Fibroblast of peridontal ligament (primary cell): ENCODE data around the gene INO80.
"Not testable (repeated sequence)": the region's sequence is repeated elsewhere in the genome, so short reads cannot be mapped to it uniquely, and the experiment has no call there.

Experiments used
- DNase-seq: peaks from one replicate; pipeline ENCODE4 v3.0.0-alpha.2; 2010; ENCODE audit errors: extremely low read depth

INO80 gene

DNA sequence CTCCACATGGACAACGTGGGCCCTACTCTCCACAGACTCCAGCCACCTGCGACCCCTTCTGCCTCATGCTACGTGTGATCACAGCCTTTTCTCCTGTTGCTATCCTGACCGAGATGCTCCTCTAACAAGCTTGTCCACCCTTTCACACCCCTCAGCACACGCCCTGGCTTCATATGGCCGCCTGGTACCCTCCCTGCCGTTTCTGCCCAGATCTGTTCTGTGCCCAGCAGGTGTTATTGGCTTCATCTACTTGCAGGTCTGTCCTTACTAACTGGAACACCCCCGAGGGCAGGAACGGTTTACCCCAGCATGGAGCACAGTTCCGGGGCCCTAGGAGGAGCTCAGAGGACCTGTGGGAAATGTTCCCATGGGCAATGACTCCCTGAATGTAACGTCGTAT lies 152.9 kb downstream of the INO80 start:
- no peak for DNase-seq

DNA sequence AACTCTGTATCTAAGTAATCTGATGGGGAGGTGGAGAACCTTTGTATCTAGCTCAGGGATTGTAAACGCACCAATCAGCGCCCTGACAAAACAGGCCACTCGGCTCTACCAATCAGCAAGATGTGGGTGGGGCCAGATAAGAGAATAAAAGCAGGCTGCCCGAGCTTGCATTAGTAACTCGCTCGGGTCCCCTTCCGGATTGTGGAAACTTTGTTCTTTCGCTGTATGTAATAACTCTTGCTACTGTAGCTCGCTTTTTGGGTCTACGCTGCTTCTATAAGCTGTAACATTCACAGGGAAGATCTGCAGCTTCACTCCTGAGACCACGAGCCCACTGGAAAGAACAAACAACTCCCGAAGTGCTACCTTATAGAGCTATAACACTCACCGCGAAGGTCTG lies 153.8 kb downstream of the INO80 start:
- not testable (repeated sequence) for DNase-seq

GRCh38 chr15:40961740-40962139 lies 154.3 kb downstream of the INO80 start:
- not testable (repeated sequence) for DNase-seq

DNA sequence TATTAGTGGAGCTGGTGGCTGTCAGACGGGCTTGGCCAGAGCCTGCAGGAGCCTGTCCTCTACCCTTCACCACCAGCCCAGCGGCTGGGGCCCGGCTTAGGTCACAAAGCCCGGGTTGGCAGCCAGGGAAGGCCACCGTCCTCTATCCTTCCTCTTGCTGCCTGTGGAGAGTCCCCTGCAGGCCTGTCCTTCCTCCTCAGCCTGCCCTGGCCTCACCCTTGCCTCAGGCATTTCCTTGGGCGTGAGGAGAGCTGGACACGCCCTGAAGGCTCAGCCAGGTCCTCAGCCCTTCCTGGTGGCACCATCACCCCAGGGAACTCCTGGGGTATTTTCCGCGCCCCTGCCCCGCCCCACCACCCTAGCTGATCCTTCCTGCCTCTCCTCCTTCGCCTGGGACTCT lies 155.2 kb downstream of the INO80 start:
- no peak for DNase-seq

GRCh38 chr15:40960151-40960885 lies 155.8 kb downstream of the INO80 start:
- no peak for DNase-seq

DNA sequence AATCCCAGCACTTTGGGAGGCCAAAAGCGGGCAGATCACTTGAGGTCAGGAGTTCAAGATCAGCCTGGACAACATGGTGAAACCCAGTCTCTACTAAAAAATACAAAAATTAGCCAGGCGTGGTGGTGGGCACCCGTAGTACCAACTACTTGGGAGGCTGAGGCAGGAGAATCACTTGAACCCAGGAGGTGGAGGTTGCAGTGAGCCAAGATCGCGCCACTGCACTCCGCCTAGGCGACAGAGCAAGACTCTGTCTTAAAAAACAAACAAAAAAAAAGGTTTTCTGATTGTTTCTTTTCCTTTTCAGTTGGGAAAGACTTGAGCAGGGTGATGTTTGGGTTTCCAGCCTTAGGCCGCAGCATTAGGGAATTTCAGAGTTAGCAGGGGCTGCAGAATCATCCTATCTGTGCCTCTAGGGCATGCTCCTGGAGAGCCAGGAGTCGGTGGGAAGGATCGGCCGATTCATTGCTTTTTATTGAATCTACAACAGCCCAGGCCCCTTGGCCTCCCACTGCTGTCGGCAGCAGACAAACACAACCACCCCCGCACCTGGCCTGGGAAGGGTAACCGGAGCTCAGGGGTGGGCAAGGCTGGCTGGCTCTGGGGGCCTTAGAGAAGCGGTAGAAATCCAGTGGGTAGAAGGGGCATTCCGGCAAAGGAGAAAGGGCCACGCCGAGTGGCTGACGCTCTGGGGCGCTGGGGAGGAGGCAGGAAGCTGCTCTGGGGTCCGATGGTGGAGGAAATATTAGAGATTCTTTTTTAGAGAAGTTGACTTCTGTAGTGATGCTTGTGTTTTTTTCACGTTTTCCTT lies 156.5 kb downstream of the INO80 start:
- DNase-seq: no peak

GRCh38 chr15:40958723-40959122 lies 157.4 kb downstream of the INO80 start:
- DNase-seq: no peak

DNA sequence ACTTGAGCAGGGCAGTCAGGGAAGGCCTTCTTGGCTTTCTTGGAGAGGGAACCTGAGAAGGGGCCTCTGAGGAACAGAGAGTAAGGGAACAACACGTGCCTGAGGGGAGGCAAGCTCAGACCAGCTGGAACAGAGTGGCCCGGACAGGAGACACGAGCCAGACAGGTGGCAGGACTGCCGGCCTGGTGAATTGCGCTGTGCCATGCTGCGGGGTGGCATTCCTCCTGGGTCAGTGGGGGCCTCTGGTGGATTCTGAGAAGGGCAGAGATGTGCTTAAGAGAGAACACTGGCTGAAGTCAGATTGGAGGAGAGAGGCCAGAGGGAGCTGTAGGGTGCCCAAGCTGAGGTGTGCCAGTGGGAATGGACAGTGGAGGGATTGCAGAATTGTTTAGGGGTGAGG lies 157.9 kb downstream of the INO80 start:
- no peak for DNase-seq

GRCh38 chr15:40957581-40958051 lies 158.5 kb downstream of the INO80 start:
- DNase-seq: no peak

- DNase-seq: no peak
These were observed 159.0 kb downstream of the INO80 start for GRCh38 chr15:40957041-40957555.

- DNase-seq: no peak
These were observed 159.5 kb downstream of the INO80 start for GRCh38 chr15:40956541-40956982.

GRCh38 chr15:40955930-40956540 lies 160.0 kb downstream of the INO80 start:
- DNase-seq: no peak

DNA sequence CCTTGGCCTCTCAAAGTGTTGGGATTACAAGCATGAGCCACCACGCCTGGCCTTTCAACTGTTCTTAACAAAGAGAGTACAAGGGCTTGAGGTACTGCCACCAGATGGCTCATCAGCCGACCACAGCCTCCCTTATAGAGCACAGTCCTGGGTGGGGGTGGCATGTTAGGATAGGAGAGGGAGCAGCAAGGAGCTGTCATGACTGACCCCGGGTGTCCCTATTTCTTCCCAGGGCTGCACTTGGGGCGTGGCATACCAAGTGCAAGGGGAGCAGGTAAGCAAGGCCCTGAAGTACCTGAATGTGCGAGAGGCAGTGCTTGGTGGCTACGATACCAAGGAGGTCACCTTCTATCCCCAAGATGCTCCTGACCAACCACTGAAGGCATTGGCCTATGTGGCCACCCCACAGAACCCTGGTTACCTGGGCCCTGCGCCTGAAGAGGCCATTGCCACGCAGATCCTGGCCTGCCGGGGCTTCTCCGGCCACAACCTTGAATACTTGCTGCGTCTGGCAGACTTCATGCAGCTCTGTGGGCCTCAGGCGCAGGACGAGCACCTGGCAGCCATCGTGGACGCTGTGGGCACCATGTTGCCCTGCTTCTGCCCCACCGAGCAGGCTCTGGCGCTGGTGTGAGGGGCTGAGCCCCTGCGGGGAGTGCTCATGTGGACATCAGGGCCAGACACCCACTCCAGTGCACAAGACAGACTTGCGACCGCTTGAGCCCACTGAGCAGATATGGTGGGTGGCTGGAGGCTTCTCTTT lies 160.8 kb downstream of the INO80 start:
- no peak for DNase-seq

GRCh38 chr15:40954158-40954848 lies 161.8 kb downstream of the INO80 start:
- DNase-seq: not testable (repeated sequence)

- DNase-seq: no peak
These were observed 162.4 kb downstream of the INO80 start for GRCh38 chr15:40953713-40954074.

- DNase-seq: peak; percentile 93
These were observed 163.0 kb downstream of the INO80 start, which contains the start of gene CHAC1 for GRCh38 chr15:40952901-40953712. Gene CHAC1 (plus strand): TSS chr15:40953471. CDS start chr15:40953584, 113 bp downstream.

GRCh38 chr15:40952301-40952900 lies 163.7 kb downstream of the INO80 start:
- no peak for DNase-seq

DNA sequence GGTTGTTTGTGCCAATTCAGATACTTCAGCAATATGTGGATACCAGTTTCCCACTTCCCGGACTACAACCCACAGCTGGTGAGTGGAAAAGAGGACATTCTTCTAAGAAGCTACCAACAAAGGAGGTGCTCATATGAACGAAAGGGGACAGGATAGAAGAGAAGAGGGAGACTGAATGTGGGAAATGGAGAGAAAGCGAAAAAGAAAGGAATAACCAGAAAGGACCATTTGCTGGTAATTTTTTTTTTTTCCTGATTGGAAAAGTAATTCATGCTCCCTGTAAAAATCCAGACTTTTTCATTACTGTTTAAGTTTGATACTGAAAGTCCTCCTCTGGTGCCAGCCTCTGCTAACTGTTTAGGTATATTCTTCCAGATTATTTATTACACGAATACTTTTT lies 164.3 kb downstream of the INO80 start:
- DNase-seq: no peak

DNA sequence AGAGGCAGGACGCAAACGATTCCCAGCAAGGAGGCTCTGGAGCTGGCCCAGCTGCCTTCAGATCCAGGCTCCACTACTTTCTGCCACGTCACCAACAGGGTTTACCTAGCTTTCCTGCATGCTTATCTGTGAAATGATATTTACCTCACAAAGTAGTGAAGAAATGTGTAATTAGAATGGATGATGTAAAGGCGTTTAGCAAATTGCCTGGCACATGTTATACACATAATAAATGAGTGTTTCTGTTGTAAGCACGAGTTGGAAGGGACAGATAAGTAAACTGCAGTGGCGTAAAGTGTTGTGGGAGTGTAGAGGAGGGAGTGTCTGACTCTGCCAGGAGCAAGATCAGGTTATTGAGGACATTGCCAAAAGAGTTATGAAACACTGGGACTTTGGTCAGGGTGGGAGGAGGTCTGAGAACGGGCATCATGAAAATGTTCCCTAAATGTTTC lies 166.3 kb downstream of the INO80 start:
- no peak for DNase-seq
